Osteoblast (primary cell): Measurements from ENCODE around the gene UBE2L3. TPM values are rescaled to one million over a fixed set of nuclear protein-coding genes. Genes with fewer than 3 reads are reported as not detected.

Source experiments
- DNase-seq: peaks from one replicate; pipeline ENCODE4 v3.0.0; 2011; ENCODE audit warnings: low spot score, mixed read lengths; ENCODE audit not compliant: insufficient read length; ENCODE audit errors: missing footprints
- H2AFZ ChIP-seq: 2 replicates; pipeline ENCODE4 v1.6.0; 2011; ENCODE audit warnings: mild to moderate bottlenecking, low read length
- H3K27ac ChIP-seq: 2 replicates; pipeline ENCODE4 v1.5.1; 2011; ENCODE audit warnings: mild to moderate bottlenecking, low read depth, low read length, moderate library complexity
- H3K27me3 ChIP-seq: 2 replicates; pipeline ENCODE4 v1.6.0; 2012; ENCODE audit warnings: mild to moderate bottlenecking, control low read depth, inconsistent platforms, low read length, moderate library complexity; ENCODE audit not compliant: insufficient read depth
- H3K36me3 ChIP-seq: 2 replicates; pipeline ENCODE4 v1.5.1; 2011; ENCODE audit warnings: mild to moderate bottlenecking, low read length, control low read depth, moderate library complexity; ENCODE audit not compliant: insufficient read depth
- H3K4me1 ChIP-seq: 2 replicates; pipeline ENCODE4 v1.5.1; 2011; ENCODE audit warnings: mild to moderate bottlenecking, low read length, control low read depth, moderate library complexity; ENCODE audit not compliant: insufficient read depth
- H3K4me2 ChIP-seq: 2 replicates; pipeline ENCODE4 v1.6.0; 2011; ENCODE audit warnings: mild to moderate bottlenecking, low read length; ENCODE audit not compliant: insufficient read depth
- H3K4me3 ChIP-seq: fragments of 200-600 bp; sonication (generic); 3 replicates; pipeline ENCODE4 v1.5.1; 2012; ENCODE audit warnings: mild to moderate bottlenecking, low read length, inconsistent platforms; ENCODE audit not compliant: insufficient read depth
- H3K79me2 ChIP-seq: 2 replicates; pipeline ENCODE4 v1.6.0; 2012; ENCODE audit warnings: mild to moderate bottlenecking, low read length, control low read depth, inconsistent platforms; ENCODE audit not compliant: insufficient read depth
- H3K9me3 ChIP-seq: 2 replicates; pipeline ENCODE4 v1.5.1; 2011; ENCODE audit warnings: low read depth, low read length, control low read depth
- H4K20me1 ChIP-seq: 2 replicates; pipeline ENCODE4 v1.6.0; 2012; ENCODE audit warnings: mild to moderate bottlenecking, low read length, control low read depth; ENCODE audit not compliant: insufficient read depth
- CTCF ChIP-seq: IDR thresholded peaks from 2 replicates; pipeline ENCODE4 v1.5.1; 2011; ENCODE audit warnings: mild to moderate bottlenecking, low read depth, low read length, moderate library complexity; ENCODE audit errors: extremely low read depth
- total RNA-seq: library from RNA; depleted of rRNA; stranded (reverse); fragments of >200 nt; gene quantifications from 2 replicates; pipeline ENCODE4 v1.2.3, GENCODE V29; 2012

UBE2L3 gene
- total RNA-seq, 1 donor = 40.2 TPM

- Histone ChIP-seq H3K4me3 (no peak overlapping the region), H2AFZ (no peak overlapping the region), H4K20me1 (no peaks in the 10 kb centered on the region), H3K27ac (no peak overlapping the region), H3K4me1 (no peaks in the 10 kb centered on the region), H3K79me2 (no peaks in the 10 kb centered on the region), H3K4me2 (no peak overlapping the region), H3K27me3 (peaks cover 8% of the 10 kb centered on the region), H3K36me3 (no peaks in the 10 kb centered on the region), H3K9me3 (no peaks in the 10 kb centered on the region)
- no peak for TF ChIP-seq CTCF
- DNase-seq = peak; percentile 76
Measured at GRCh38 chr22:21659864-21660525, 92.5 kb downstream of the UBE2L3 start.

- H3K4me3 ChIP-seq = no peak overlapping the region
- H3K36me3 ChIP-seq = no peaks in the 10 kb centered on the region
- no peak overlapping the region for H2AFZ ChIP-seq
- H3K79me2 ChIP-seq = no peaks in the 10 kb centered on the region
- no peaks in the 10 kb centered on the region for H3K9me3 ChIP-seq
- H3K27ac ChIP-seq = no peak overlapping the region
- H3K4me2 ChIP-seq = no peak overlapping the region
- DNase-seq = peak; percentile 38
- H3K27me3 ChIP-seq = peaks cover 8% of the 10 kb centered on the region
- H3K4me1 ChIP-seq = no peaks in the 10 kb centered on the region
- no peaks in the 10 kb centered on the region for H4K20me1 ChIP-seq
- no peak for TF ChIP-seq CTCF
Measured at GRCh38 chr22:21660904-21661303, 93.4 kb downstream of the UBE2L3 start.

GRCh38 chr22:21661991-21662390 lies 94.5 kb downstream of the UBE2L3 start:
- no peak for TF ChIP-seq CTCF
- H3K27me3 ChIP-seq = peaks cover 8% of the 10 kb centered on the region
- no peaks in the 10 kb centered on the region for H4K20me1 ChIP-seq
- peaks cover 4% of the 10 kb centered on the region for H3K4me1 ChIP-seq
- peak; percentile 31 for DNase-seq
- no peaks in the 10 kb centered on the region for H3K36me3 ChIP-seq
- no peak overlapping the region for H3K4me3 ChIP-seq
- H3K79me2 ChIP-seq = peaks cover 9% of the 10 kb centered on the region
- no peak overlapping the region for H3K27ac ChIP-seq
- H3K4me2 ChIP-seq = no peak overlapping the region
- H2AFZ ChIP-seq = no peak overlapping the region
- no peaks in the 10 kb centered on the region for H3K9me3 ChIP-seq

- no peak for TF ChIP-seq CTCF
- Histone ChIP-seq H3K4me3 (no peak overlapping the region), H3K79me2 (peaks cover 22% of the 10 kb centered on the region), H3K27me3 (peaks cover 8% of the 10 kb centered on the region), H2AFZ (no peak overlapping the region), H3K27ac (no peak overlapping the region), H3K36me3 (no peaks in the 10 kb centered on the region), H3K4me1 (peaks cover 4% of the 10 kb centered on the region), H3K4me2 (no peak overlapping the region), H4K20me1 (no peaks in the 10 kb centered on the region), H3K9me3 (no peaks in the 10 kb centered on the region)
- peak; percentile 53 for DNase-seq
Measured at GRCh38 chr22:21663738-21664137, 96.2 kb downstream of the UBE2L3 start.
